ENCODE data around the gene SSH2.

GRCh38 chr17:29958947-29959657, 29.1 kb upstream of the SSH2 start:
- TF ChIP-seq CTCF (IDR thresholded peaks at IDR 0.05; ENCODE audit: low read depth, low read length, missing input control) (no peak), FOXA1 (IDR thresholded peaks at IDR 0.05) (no peak), RAD21 (IDR thresholded peaks at IDR 0.05) (no peak), REST (IDR thresholded peaks at IDR 0.05) (no peak), YY1 (IDR thresholded peaks at IDR 0.05) (no peak), MAX (IDR thresholded peaks at IDR 0.05) (no peak), FOXA2 (IDR thresholded peaks at IDR 0.05) (no peak), ATF3 (IDR thresholded peaks at IDR 0.05) (no peak), ZBTB33 (IDR thresholded peaks at IDR 0.05) (no peak), GABPA (IDR thresholded peaks at IDR 0.05 in 1 of 2, conservative IDR thresholded peaks at IDR 0.05 in 1 of 2) (no peak), JUND (IDR thresholded peaks at IDR 0.05) (no peak)
